Amniotic stem cell (primary cell): ENCODE data around the gene TMED9.

Experiments used
- DNase-seq: peaks from one replicate; lab custom pipeline; 2025; lab: John Stamatoyannopoulos, UW

Gene TMED9

GRCh38 chr5:177578316-177578715 is 13.7 kb upstream of the TMED9 start:
- no peak for DNase-seq

DNA sequence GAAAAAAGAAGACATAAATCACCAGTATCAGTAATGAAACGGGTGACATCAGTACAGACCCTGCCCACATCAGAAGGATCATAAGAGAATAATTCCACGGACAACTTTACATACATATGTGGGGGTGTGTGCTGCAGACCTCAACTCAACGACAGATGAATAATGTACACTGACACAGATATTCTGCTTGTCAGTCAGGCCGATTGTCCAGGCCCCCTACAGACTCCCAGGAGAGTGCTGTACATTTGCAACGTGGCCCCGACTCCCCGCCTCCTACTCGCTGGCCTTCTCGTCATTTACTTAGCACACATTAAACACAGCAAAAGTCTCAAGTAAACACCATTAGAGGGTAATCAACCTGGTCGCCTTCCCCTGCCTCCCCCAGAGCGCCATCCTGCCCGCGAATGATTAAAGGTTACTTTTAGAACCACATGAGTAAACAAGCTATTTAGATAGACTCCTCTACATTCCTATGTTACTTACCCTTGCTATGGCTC is 3.5 kb upstream of the TMED9 start:
- no peak for DNase-seq

DNA sequence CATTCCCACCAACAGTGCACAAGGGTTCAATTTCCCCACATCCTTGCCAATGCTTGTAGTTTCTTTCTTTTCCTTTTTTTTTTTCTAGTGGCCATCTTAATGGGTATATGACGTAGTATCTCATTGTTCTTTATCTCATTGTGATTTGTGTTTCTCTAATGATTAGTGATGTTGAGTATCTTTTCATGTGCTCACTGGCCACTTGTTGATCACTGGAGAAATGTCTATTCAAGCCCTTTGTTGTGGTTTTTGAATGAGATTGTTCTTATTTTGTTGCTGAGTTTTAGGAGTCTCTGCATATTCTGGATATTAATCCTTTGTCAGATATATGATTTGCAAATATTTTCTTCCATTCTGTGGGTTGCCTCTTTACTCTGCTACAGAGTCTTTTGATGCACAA is 1.6 kb upstream of the TMED9 start:
- DNase-seq: no peak

GRCh38 chr5:177591690-177592009 is 353 bp upstream of the TMED9 start:
- no peak for DNase-seq

DNA sequence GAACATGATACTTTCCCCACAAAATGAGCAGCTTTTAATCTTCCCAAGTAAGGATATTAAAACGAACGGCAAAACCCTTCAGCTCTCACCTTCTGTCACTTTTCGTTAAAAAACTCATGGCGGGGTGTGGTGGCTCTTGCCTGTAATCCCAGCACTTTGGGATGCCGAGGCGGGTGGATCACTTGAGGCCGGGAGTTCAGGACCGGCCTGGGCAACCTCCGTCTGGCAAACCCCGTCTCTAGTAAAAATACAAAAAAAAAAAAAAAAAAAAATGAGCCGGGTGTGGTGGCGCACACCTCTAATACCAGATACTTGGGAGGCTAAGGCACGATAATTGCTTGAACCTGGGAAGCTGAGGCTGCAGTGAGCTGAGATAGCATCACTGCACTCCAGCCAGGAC is 902 bp downstream of the TMED9 start:
- no peak for DNase-seq

DNA sequence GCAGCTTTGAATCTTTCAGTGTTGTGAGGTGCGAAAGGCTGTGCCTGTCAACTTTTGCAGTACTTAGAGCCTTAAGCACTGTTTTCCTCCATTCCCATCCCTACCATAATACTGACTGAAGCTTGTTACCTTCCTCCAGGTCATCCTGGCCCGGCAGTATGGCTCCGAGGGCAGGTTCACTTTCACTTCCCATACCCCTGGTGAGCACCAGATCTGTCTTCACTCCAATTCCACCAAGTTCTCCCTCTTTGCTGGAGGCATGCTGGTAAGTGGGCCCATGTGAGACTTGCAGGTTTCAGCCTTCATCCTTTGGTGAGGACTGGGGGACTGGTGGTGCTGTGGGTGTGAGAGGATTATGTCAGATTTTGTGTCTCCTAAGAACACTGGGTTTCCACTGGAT is 1.5 kb downstream of the TMED9 start:
- DNase-seq: no peak

DNA sequence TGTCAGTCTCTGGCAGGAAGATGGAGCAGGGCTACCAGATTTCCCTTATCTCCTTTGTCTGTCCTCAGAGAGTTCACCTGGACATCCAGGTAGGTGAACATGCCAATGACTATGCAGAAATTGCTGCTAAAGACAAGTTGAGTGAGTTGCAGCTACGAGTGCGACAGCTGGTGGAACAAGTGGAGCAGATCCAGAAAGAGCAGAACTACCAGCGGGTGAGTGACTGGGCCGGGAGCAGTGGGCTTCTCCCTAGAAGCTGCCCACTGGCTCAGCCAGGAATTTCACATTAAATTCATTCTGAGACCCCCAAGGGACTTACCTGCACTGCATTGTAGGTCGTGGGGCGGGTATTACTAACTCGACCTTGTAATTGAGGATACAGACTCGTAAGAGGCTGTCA is 2.1 kb downstream of the TMED9 start:
- DNase-seq: no peak

DNA sequence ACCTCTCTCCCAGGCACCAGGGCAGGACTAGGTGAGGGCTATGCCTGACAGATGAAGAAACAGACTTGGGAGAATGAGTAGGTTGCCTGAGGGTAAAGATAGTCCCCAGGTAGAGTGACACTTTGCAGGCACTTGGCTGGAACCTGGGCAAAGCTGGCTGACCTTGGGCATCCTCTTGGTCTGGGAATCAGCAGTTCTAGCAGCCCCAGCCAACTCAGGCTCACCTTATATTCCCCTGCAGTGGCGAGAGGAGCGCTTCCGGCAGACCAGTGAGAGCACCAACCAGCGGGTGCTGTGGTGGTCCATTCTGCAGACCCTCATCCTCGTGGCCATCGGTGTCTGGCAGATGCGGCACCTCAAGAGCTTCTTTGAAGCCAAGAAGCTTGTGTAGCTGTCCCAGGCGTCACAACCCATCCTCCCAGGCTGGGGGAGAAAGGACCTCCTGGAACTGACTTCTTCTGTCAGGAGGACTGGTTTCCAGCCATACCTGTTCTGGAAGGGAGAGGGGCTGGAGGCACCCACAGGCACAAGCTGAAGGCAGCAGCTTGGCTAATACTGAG is 3.1 kb downstream of the TMED9 start:
- DNase-seq: no peak

DNA sequence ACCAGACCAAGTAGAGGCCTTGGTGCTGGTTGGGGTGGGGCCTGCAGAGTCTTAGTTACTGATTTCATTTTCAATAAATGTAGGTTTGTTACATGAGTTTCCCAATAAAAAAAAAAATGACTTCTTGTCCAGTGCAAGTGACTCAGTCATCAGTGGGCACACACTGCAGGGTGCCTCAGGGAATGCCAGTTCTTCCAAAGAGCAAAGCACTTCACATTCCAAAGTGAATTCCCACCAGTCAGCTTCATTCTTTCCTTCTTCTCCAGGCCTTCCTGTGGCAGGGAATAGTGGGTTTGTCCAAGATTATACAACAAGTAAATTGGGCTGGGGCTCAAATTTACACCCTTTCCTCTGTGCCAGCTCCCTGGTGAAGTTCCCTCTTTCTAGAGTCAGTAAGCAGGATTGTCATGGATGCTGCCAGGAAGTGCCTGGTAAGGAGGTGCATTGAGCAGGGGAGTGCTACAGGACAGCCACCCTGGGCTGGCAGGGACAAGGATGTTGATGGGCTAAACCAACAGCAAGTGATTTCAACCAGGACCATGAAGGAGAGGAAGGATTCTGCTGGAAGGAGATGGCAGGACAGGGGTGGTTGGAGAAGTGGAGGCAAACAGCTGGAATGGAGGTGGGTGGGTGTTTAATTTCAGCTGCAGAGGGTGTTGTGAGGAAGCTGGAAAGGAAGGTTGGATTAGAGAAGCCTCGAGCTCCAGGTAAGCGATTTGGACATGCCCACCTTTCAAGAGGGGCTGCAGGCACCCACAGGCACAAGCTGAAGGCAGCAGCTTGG is 4.2 kb downstream of the TMED9 start:
- DNase-seq: no peak

GRCh38 chr5:177596775-177597238 is 4.8 kb downstream of the TMED9 start:
- DNase-seq: no peak

DNA sequence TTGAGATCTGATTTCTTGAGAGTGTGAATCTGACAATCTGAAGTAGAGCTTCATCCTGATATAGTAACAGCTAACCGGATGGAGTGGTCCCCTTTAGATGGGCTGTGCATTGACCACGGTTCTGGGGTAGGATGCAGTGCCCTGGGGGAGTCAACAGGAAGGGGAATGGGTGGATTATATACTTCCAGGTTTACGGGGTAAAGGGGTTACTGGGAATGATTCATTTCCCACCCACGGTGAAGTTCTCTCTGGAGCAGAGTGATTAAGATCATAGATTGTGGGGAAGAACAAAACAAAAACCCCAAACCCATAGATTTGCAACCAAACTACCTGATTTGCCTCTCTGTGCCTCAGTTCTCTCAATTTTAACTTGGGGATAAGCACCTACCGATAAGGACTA is 6.5 kb downstream of the TMED9 start:
- DNase-seq: no peak

DNA sequence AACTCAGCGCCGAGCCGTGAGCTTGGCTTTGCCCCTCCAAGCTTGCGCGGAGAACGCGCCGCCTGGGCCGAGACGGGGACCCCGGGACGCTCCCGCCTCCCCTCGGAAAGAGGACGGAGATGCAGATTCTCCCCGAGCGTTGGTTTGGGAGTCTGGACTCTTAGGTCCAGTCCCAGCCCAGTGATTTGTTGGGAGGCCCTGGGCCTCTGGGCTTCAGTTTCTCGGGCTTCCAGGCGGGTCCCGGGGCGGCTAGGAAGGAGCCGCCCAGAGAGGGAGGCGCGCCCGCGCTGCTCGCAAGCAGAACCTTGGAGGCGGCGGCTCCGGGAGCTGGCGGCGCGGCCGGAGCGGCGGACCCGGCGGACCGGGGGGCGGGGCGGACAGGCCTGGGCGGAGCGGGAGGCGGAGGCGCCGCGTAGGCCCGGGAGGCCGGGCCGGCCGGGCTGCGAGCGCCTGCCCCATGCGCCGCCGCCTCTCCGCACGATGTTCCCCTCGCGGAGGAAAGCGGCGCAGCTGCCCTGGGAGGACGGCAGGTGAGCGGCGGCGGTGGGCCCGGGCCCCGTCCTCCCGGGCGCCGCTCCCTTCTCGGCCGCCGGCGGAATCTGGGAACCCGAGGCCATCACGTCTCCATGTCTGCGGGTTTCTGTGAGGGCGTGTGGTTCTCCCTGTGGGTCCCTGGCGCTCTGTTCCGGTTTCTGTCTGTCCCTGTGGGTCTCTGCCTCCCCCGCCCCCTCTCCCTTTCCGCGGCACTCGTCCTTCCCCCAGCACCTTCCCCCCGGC is 7.9 kb downstream of the TMED9 start, which contains the start of gene B4GALT7:
TSS of gene B4GALT7 (plus strand) at position 402 of the 777 bp plus-strand sequence. CDS start at position 481, 79 bp downstream.
- peak; percentile 62 for DNase-seq

DNA sequence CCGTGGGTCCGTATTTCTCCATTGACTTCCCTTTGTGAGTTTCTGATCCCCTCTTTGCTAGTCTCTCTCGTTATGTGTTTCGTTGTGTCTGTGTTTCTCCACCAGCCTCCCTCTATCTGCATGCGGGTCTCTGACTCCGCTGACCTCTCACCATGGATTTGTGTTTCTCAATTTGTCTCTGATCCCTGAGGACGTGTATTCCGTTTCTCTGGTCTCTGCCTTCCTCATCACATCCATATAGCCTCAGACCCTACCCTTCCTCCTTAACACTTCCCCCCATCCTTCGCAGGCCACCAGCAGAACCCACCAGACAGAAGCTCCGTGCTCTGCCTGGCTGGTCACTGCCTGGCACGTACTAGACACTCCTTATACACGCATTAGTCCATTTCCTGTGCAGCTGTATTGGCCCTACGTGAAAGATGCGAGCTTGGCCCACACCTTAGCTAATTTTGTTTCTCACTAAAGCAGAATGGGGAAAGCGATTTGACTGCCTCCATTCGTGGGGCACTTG is 8.6 kb downstream of the TMED9 start:
- no peak for DNase-seq

GRCh38 chr5:177601126-177601525 is 9.1 kb downstream of the TMED9 start:
- no peak for DNase-seq

DNA sequence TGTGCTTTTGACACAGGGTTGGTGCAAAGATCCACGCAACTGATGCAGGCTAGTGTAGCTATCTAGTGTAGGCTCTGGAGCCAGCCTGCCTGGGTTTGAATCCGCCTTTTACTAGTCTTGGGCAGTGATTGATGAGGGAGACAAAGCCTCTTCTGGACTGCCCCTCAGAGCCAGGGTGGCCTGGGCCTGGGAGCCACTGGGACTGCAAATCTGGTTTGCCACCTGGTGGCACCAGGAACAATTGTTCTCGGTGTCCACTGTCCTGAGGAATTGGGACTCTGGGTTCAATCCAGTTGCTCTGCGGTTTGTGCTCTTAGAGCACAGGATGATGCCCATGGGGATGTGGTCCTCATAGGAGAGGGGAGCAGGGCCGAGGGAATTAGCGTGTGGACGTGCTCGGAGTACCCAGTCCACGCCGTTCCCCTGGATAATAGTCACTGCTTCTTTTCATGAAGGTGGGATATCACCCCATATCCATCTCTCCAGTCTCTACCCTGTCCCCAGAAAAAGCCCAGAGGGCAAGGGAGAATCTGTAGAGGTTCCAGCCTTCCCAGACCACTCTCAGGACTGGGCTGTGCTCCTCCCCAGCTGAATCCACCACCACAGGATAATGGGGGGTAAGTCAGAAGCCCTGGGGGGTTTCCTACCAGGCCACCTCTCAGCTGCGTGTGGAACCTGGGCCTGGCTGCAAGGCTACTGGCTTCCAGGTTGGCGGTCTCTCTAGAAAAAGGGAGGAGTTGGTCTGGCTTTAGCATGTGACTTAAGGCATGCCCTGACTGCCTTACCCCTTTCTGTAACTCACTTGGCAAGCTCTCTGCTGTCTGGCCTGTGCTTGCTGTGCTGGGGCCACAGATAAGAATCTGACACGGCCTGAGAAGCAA is 9.8 kb downstream of the TMED9 start:
- no peak for DNase-seq

- DNase-seq: no peak
Observed at GRCh38 chr5:177602458-177602830, 10.4 kb downstream of the TMED9 start.

DNA sequence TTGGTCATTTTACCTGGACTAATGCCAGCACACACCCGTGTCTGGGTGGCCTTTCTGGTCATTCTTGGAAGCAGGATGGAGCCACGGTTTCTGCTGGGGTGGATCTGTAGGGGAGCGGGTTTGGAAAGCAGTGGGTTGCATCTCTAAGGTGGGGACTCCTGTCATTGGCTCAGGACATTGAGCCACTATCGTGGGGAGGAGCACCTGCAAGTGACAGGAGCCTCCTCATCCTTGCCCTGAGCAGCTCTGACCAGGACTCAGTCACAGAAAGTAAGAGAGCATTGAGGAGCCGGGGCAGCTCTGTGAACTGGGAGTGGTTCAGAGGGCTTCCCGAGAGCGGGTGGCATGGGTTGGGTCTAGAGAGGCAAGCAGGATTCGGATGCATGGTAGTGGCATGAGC is 11.6 kb downstream of the TMED9 start:
- DNase-seq: no peak

DNA sequence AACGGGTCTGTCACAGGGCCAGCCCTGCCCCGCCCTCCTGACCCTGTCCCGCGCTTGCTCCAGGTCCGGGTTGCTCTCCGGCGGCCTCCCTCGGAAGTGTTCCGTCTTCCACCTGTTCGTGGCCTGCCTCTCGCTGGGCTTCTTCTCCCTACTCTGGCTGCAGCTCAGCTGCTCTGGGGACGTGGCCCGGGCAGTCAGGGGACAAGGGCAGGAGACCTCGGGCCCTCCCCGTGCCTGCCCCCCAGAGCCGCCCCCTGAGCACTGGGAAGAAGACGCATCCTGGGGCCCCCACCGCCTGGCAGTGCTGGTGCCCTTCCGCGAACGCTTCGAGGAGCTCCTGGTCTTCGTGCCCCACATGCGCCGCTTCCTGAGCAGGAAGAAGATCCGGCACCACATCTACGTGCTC is 12.1 kb downstream of the TMED9 start:
- DNase-seq: no peak

GRCh38 chr5:177604656-177605055 is 12.7 kb downstream of the TMED9 start:
- DNase-seq: no peak

DNA sequence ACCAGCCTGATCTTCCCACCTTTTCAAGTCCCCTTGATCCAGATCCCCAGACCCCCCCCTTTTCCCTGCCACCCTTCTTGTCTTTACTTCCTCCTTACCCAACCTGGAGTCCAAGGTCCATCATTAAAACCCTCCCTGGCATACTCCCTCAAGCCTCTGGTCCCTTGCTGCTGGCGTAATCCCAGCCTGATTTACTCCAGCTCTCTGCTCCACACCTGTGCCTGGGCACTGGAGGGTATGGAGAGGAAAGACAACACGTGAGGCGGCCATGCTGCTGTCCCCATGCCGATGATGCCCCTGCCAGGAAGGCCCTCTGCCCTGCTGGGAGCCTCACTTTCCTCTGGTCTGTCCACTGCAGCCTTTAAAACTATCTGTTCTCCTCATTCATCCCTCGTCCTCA is 13.1 kb downstream of the TMED9 start:
- no peak for DNase-seq

GRCh38 chr5:177605667-177606066 is 13.7 kb downstream of the TMED9 start:
- DNase-seq: no peak
